Hindlimb muscle (tissue), 1 donor: Measurements from ENCODE around the gene BCAS3. TPM values are rescaled to one million over a fixed set of nuclear protein-coding genes. Genes with fewer than 3 reads are reported as not detected.

ENCODE experiments used
- DNase-seq: peaks from one replicate; pipeline ENCODE4 v3.0.0-alpha.2; 2013
- polyA plus RNA-seq: library from polyadenylated mRNA; unstranded; fragments of 120-200 nt; gene quantifications from one replicate; pipeline ENCODE4 v1.2.1, GENCODE V29; 2013; ENCODE audit not compliant: insufficient read length

BCAS3 gene
- polyA plus RNA-seq, 1 donor = 9.2 TPM

DNA sequence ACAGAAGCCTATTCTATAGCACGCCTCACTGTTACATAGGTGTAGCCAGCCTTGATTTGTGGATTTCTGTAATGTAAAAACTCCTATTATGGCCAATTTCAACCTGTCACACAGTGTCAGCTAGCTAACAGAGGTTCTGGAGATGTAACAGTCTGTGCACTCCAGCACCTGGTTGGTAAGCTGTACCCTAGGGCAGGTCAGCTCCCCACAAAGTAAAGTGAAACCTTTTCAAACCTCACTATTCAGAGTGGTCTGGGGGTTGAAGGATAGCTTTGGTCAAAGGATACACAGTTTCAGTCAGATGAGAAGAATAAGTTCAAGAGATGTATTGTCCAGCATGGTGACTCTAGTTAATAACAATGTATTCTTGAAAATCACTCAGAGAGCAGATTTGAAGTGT is 693.5 kb downstream of the BCAS3 start:
- no peak for DNase-seq

- no peak for DNase-seq
Measured at GRCh38 chr17:61371606-61372005, 694.0 kb downstream of the BCAS3 start.

GRCh38 chr17:61372436-61372835 is 694.8 kb downstream of the BCAS3 start:
- DNase-seq = no peak

- no peak for DNase-seq
Measured at GRCh38 chr17:61376931-61377838, 699.5 kb downstream of the BCAS3 start.

- no peak for DNase-seq
Measured at GRCh38 chr17:61378658-61379456, 701.2 kb downstream of the BCAS3 start.

DNA sequence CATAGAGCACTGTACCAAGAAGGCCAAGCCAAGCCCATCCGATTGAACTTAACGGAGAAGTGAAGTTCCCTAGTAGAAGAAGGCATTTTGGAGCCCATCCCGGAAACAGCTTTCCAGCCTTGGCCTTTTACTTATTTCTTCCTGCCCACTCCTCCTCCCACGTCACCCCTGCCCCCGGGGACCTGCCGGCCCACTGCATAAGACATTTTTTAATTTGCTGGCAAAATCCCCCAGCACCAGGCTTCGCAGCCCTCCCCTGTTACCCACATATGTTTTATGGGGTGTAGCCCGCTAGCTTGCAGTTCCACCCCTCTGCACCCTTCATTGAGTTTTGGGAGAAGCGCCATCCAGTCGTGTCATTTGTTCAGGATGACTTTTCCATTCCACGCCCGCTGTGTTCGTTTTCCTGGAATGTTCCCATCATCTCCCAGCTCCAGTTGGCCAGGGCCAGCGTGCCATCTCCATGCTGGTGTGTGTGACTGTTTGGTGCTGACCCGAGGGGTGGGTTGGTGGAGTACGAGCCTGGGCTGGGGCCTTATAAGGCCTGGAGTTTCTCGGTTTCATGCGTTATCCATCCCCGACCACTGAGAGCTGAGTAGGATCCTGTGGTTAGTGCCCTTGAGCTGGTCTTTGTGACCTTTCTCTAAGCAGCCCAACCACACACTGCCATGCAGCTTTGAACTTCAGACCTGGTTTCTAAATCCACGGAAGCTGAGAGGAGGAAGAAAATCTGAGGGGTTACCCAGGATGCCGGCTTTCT is 702.0 kb downstream of the BCAS3 start:
- DNase-seq = no peak

- DNase-seq = no peak
Measured at GRCh38 chr17:61380217-61380835, 702.7 kb downstream of the BCAS3 start.

- no peak for DNase-seq
Measured at GRCh38 chr17:61380836-61381525, 703.3 kb downstream of the BCAS3 start.

DNA sequence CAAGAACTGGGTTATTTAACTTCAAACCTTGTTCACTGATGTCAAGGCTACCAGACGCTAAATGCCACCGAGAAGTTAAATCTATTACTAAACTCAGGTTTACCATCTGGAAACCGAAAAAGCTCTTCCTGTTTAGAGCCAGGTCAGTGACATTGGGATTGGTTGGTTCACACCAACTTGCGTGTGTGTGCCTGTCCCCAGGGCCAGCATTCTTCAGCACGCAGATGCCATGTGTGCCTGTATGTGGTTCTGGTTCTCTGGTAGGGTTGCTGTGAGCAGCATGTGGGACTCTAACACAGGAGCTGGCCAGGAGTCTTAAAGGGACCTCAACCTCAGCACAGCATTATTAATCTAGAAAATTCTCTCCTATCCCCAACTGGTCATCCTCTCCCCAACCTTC is 703.9 kb downstream of the BCAS3 start:
- DNase-seq = no peak

DNA sequence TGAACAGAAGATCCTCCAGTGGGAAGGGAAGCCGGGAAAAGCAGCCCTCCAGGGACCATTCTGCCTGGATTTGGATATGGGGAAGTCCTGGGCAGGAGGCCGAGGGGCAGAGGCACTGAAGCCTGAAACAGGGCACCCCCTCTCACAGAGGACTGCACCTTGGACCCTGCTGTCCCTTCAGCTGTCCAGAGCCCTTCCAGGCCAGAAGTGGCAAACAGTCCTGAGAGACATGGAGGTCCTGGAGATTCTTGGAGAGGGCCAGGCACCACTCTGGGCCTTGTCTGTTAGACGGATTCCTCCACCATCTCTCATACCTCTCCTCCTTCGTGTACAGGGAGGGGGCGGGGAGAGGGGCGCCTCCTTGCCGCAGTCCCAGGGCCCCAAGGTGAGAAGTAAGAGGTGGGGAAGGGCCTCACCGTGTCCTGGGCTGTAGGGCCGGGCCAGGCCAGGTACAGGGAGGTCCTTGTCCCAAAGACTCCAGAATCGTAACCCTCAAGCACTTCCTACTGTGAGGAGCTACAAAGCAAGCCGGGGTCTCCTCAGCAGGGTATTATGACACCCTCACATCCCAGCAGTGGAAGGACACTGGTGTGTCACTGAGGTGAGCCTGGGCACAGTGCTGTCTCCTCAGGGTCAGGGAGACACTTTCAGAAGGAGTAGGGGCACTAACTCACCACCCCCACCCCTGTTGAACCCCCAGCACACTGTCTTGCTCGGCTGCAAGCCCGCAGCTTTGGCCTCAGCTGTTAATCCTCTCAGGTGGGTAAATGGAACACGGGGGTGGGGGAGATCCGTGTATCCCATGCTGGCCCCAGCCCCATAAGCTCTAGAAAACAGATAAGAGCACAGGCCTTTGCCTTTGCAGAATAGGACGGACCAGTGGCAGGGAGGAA is 705.4 kb downstream of the BCAS3 start:
- no peak for DNase-seq

GRCh38 chr17:61383689-61384201 is 706.1 kb downstream of the BCAS3 start:
- DNase-seq = no peak

DNA sequence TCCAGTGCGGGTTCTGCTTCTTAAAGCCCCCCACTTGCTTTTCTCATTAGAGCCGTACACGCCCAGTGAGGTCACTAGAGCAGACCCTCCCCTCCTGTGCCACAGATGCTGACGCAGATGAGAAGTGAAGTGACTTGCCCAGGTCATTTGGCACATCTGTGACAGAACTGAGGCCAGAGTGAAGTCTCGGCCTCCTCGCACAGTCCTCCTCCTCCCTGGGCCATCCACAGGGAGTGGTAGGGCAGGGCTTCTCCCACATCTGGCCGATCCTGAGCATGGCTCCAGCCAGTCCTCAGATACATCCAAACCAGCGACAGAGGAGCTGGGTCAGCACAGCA is 706.7 kb downstream of the BCAS3 start:
- DNase-seq = no peak

- no peak for DNase-seq
Measured at GRCh38 chr17:61384692-61385576, 707.3 kb downstream of the BCAS3 start.

DNA sequence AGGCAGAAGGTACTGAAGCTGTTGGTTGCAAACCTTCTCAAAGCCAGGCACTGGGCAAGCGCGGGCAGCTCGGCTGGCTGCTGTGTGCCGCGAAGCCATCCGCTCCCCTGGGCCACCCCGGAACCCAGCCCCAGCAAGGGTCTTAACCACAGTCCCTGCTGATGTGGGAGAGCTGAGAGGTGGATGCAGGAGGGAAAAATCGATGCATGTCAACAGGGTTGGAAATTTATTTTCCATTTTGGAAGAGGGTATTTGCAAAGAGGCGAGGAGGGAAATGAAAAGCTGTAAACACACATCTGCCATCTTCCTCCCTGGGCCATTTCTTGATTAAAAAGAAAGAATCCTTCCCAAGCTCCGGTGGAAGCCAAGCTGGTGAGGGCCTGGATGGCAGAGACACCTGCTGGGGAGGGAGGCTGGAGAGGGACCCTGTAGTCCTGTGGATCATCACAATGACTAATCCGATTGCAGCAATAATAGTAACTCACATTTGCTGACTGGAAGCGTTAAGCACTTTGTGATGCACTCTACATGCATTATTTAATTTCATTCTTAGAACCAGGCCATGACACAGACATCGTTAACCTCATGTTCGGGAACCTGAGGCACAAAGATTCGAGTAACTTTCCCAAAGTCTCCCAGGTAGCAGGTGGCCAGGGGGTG is 708.1 kb downstream of the BCAS3 start:
- DNase-seq = no peak

DNA sequence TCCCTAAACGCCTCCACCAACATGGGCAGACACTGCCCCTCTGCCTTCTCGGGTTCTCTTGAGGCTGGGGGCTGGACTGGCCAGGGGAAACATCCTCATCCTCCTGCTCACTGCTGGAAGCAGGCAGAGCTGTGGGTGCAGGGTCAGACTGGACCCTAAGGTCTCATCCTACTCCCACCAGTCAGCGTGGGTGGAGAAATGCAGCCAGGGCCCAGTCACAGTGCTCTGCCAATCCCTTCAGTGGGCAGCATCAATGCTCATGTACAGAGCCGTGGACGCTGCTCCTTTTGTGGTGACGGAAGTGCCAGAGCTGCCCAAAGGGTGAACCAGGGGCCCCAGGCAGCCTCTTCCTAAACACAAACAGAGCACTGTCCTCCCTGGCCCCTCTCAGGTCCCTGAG is 708.6 kb downstream of the BCAS3 start:
- no peak for DNase-seq

GRCh38 chr17:61387011-61387410 is 709.4 kb downstream of the BCAS3 start:
- no peak for DNase-seq

- no peak for DNase-seq
Measured at GRCh38 chr17:61387511-61388305, 710.1 kb downstream of the BCAS3 start.
